ENCODE results near the gene EIPR1.

EIPR1 gene

GRCh38 chr2:3300224-3300995 is 77.2 kb downstream of the EIPR1 start:
- ChIA-PET POLR2A (no interaction called here), CTCF (no interaction called here)
- DNase-seq (ENCODE audit: extremely low spot score), result no peak
- TF ChIP-seq CTCF (IDR thresholded peaks at IDR 0.05; ENCODE audit: control extremely low read depth, extremely low read depth, low read depth, missing control alignments), result no peak

- DNase-seq (ENCODE audit: extremely low spot score), result no peak
- no peak for TF ChIP-seq CTCF (IDR thresholded peaks at IDR 0.05; ENCODE audit: control extremely low read depth, extremely low read depth, low read depth, missing control alignments)
- ChIA-PET POLR2A (no interaction called here), CTCF (interaction anchor here (1.1 kb wide), 1 partner anchor 11 kb away, joined by 3 read pairs; no protein-coding TSS in a partner anchor)
These were observed 77.9 kb downstream of the EIPR1 start for GRCh38 chr2:3299703-3300102.

GRCh38 chr2:3299130-3299529 is 78.5 kb downstream of the EIPR1 start:
- no peak for DNase-seq (ENCODE audit: extremely low spot score)
- ChIA-PET CTCF (interaction anchor here (1.1 kb wide), 1 partner anchor 10 kb away, joined by 3 read pairs; no protein-coding TSS in a partner anchor), POLR2A (no interaction called here)
- no peak for TF ChIP-seq CTCF (IDR thresholded peaks at IDR 0.05; ENCODE audit: control extremely low read depth, extremely low read depth, low read depth, missing control alignments)

- DNase-seq (ENCODE audit: extremely low spot score), result no peak
- POLR2A ChIA-PET, result no interaction called here
- CTCF ChIA-PET, result interaction anchor here (1.1 kb wide), 1 partner anchor 13 kb away, joined by 4 read pairs; no protein-coding TSS in a partner anchor
- no peak for TF ChIP-seq CTCF (IDR thresholded peaks at IDR 0.05; ENCODE audit: control extremely low read depth, extremely low read depth, low read depth, missing control alignments)
These were observed 79.4 kb downstream of the EIPR1 start for GRCh38 chr2:3298191-3298590.

GRCh38 chr2:3297523-3297922 is 80.1 kb downstream of the EIPR1 start:
- ChIA-PET CTCF (interaction anchor here (1.1 to 1.2 kb wide), 2 partner anchors 10 to 12 kb away, joined by 3 to 4 read pairs; no protein-coding TSS in a partner anchor), POLR2A (no interaction called here)
- no peak for DNase-seq (ENCODE audit: extremely low spot score)
- TF ChIP-seq CTCF (IDR thresholded peaks at IDR 0.05; ENCODE audit: control extremely low read depth, extremely low read depth, low read depth, missing control alignments), result no peak

GRCh38 chr2:3296182-3296972 is 81.2 kb downstream of the EIPR1 start:
- DNase-seq (ENCODE audit: extremely low spot score), result no peak
- ChIA-PET POLR2A (no interaction called here), CTCF (interaction anchor here (1.2 kb wide), 1 partner anchor 9 kb away, joined by 3 read pairs; no protein-coding TSS in a partner anchor)
- TF ChIP-seq CTCF (IDR thresholded peaks at IDR 0.05; ENCODE audit: control extremely low read depth, extremely low read depth, low read depth, missing control alignments), result no peak
